Trophoblast cell (in vitro differentiated cells and primary cell): Measurements from ENCODE around the gene BRD7.
A peak's percentile ranks its signal among the peaks of the same experiment; 100 is the strongest.
"Not testable (repeated sequence)": the region's sequence is repeated elsewhere in the genome, so short reads cannot be mapped to it uniquely, and the experiment has no call there.

Source experiments
- DNase-seq, 2 donors: peaks; one replicate each; pipeline ENCODE4 v3.0.0-alpha.2; 2016
- H2AFZ ChIP-seq: 2 replicates; pipeline ENCODE4 v1.6.1; 2013; ENCODE audit warnings: low read length, moderate library complexity, mild to moderate bottlenecking; ENCODE audit not compliant: insufficient read depth, poor library complexity
- H2AK5ac ChIP-seq: 2 replicates; pipeline ENCODE4 v1.6.1; 2013; ENCODE audit warnings: mild to moderate bottlenecking, low read length
- H2BK120ac ChIP-seq: 2 replicates; pipeline ENCODE4 v1.6.1; 2013; ENCODE audit warnings: low read length, mild to moderate bottlenecking, moderate library complexity; ENCODE audit not compliant: insufficient read depth, poor library complexity
- H2BK12ac ChIP-seq: 2 replicates; pipeline ENCODE4 v1.6.1; 2013; ENCODE audit warnings: mild to moderate bottlenecking, low read length, moderate library complexity
- H2BK5ac ChIP-seq: 2 replicates; pipeline ENCODE4 v1.6.1; 2013; ENCODE audit warnings: low read length, low read depth, moderate library complexity, mild to moderate bottlenecking; ENCODE audit not compliant: poor library complexity
- H3K14ac ChIP-seq: 2 replicates; pipeline ENCODE4 v1.6.1; 2013; ENCODE audit warnings: mild to moderate bottlenecking, low read length
- H3K18ac ChIP-seq: 2 replicates; pipeline ENCODE4 v1.6.1; 2013; ENCODE audit warnings: mild to moderate bottlenecking, low read length
- H3K23ac ChIP-seq: 2 replicates; pipeline ENCODE4 v1.6.1; 2013; ENCODE audit warnings: low read length
- H3K27ac ChIP-seq: 2 replicates; pipeline ENCODE4 v1.5.1; 2013; ENCODE audit warnings: low read depth, mild to moderate bottlenecking, inconsistent platforms, low read length, moderate library complexity
- H3K27me3 ChIP-seq: 2 replicates; pipeline ENCODE4 v1.6.1; 2013; ENCODE audit warnings: inconsistent platforms, mild to moderate bottlenecking, low read length, moderate library complexity; ENCODE audit not compliant: insufficient read depth
- H3K36me3 ChIP-seq, 2 experiments: 1 replicate in 1 of 2; 2 replicates in 1 of 2; pipeline ENCODE4 v1.6.1; 2013; ENCODE audit warnings: low read length in 2 of 2, mild to moderate bottlenecking in 2 of 2, moderate library complexity in 1 of 2; ENCODE audit not compliant: insufficient read depth in 2 of 2, control insufficient read depth in 1 of 2
- H3K4ac ChIP-seq: 2 replicates; pipeline ENCODE4 v1.6.1; 2013; ENCODE audit warnings: low read depth, mild to moderate bottlenecking, low read length, moderate library complexity
- H3K4me1 ChIP-seq, 2 experiments: 1 replicate in 1 of 2; 2 replicates in 1 of 2; pipeline ENCODE4 v1.6.1; 2013; ENCODE audit warnings: low read length in 2 of 2, mild to moderate bottlenecking in 2 of 2, moderate library complexity in 1 of 2; ENCODE audit not compliant: insufficient read depth in 2 of 2, control insufficient read depth in 1 of 2
- H3K4me2 ChIP-seq: 2 replicates; pipeline ENCODE4 v1.6.1; 2013; ENCODE audit warnings: inconsistent platforms, mild to moderate bottlenecking, low read length, moderate library complexity
- H3K4me3 ChIP-seq: 2 replicates; pipeline ENCODE4 v1.5.1; 2013; ENCODE audit warnings: mild to moderate bottlenecking, low read depth, low read length, inconsistent platforms
- H3K79me1 ChIP-seq: one replicate; pipeline ENCODE4 v1.6.1; 2013; ENCODE audit warnings: low read length
- H3K79me2 ChIP-seq: 2 replicates; pipeline ENCODE4 v1.6.1; 2013; ENCODE audit warnings: low read length, mild to moderate bottlenecking; ENCODE audit not compliant: control insufficient read depth, insufficient read depth, poor library complexity
- H3K9ac ChIP-seq: 2 replicates; pipeline ENCODE4 v1.6.1; 2013; ENCODE audit warnings: mild to moderate bottlenecking, low read length
- H3K9me3 ChIP-seq: 2 replicates; pipeline ENCODE4 v1.6.1; 2013; ENCODE audit warnings: low read depth, mild to moderate bottlenecking, control low read depth, inconsistent platforms, low read length; ENCODE audit not compliant: insufficient read depth
- H4K12ac ChIP-seq: 2 replicates; pipeline ENCODE4 v1.6.1; 2013; ENCODE audit warnings: low read depth, mild to moderate bottlenecking, low read length, moderate library complexity
- H4K8ac ChIP-seq: 2 replicates; pipeline ENCODE4 v1.6.1; 2013; ENCODE audit warnings: low read depth, mild to moderate bottlenecking, low read length, moderate library complexity
- H4K91ac ChIP-seq: one replicate; pipeline ENCODE4 v1.6.1; 2013; ENCODE audit warnings: low read depth, mild to moderate bottlenecking, low read length, moderate library complexity
- WGBS: extraction: QIAGEN DNeasy Blood & Tissue Kit; methylation state at CpG from one replicate; pipeline ENCODE4 v1.1.7; 2013; ENCODE audit warnings: missing lambda C conversion rate; ENCODE audit not compliant: insufficient read length, insufficient coverage; ENCODE audit errors: extremely low coverage; 5-methylcytosine and 5-hydroxymethylcytosine counted together

Gene BRD7

DNA sequence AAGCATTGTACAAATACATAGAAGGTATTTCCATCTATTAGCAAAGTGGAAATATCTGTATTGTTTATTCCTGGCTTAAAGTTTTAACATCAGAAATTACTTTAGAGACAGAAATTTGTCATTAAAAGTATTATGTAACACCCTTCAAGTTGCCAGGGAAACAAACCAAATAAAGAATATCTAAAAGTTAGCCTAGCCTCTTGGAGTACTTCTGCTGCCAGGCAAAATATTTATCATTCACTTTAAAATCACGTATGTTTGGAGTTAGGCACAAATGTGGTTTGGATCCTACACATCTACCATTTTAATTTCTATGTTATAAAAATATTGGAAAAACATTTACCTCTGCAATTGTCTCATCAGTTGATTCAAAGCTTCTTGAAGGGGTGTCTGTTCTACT lies 14.7 kb downstream of the BRD7 start:
- Histone ChIP-seq H3K9ac (no peak overlapping the region), H3K27ac (no peak overlapping the region), H4K8ac (no peak overlapping the region), H3K4me3 (no peak overlapping the region), H3K23ac (no peak overlapping the region), H3K9me3 (no peaks in the 10 kb centered on the region), H3K79me2 (no peaks in the 10 kb centered on the region), H3K4ac (no peak overlapping the region), H2BK12ac (no peak overlapping the region), H2AFZ (no peak overlapping the region), H3K4me1 (no peaks in the 10 kb centered on the region), H3K18ac (no peak overlapping the region), H3K14ac (no peak overlapping the region), H3K36me3 (peaks cover 9 to 12% of the 10 kb centered on the region in 2 experiments), H3K27me3 (no peaks in the 10 kb centered on the region), H3K79me1 (no peaks in the 10 kb centered on the region), H4K12ac (no peak overlapping the region), H3K4me2 (no peak overlapping the region), H2BK120ac (no peak overlapping the region), H2BK5ac (no peak overlapping the region), H2AK5ac (no peak overlapping the region), H4K91ac (no peak overlapping the region)
- WGBS, result no CpG with 5 or more reads among the region's 1 CpG
- DNase-seq, result peak in 1 of 2 donors; percentile 41

DNA sequence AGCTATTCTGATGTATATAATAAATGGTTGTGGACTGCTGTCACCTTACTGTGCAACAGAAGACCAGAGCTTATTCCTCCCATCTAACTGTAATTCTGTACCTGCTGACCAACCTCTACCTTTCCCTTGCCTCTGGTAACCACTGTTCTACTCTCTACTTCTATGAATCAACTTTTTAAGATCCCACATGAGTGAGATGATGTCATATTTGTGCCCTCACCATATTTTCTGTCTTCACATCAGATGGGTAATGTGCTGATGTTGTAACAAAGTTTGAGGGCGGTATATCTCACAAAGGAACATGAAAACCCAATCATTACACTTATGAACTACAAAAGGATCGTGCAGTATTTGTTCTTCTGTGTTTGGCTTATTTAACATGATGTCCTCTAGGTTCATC lies 16.8 kb downstream of the BRD7 start:
- no CpG with 5 or more reads among the region's 2 CpGs for WGBS
- Histone ChIP-seq H4K8ac (no peak overlapping the region), H2BK5ac (no peak overlapping the region), H3K4me3 (no peak overlapping the region), H2BK12ac (no peak overlapping the region), H3K14ac (no peak overlapping the region), H2AK5ac (no peak overlapping the region), H3K4me1 (no peaks in the 10 kb centered on the region), H3K27me3 (no peaks in the 10 kb centered on the region), H3K23ac (no peak overlapping the region), H3K9ac (no peak overlapping the region), H3K18ac (no peak overlapping the region), H4K12ac (no peak overlapping the region), H3K79me1 (no peaks in the 10 kb centered on the region), H3K27ac (no peak overlapping the region), H3K9me3 (no peaks in the 10 kb centered on the region), H3K79me2 (no peaks in the 10 kb centered on the region), H2BK120ac (no peak overlapping the region), H3K4me2 (no peak overlapping the region), H2AFZ (no peak overlapping the region), H3K4ac (no peak overlapping the region), H3K36me3 (peaks cover 3 to 8% of the 10 kb centered on the region in 2 experiments), H4K91ac (no peak overlapping the region)
- DNase-seq, result no peak

DNA sequence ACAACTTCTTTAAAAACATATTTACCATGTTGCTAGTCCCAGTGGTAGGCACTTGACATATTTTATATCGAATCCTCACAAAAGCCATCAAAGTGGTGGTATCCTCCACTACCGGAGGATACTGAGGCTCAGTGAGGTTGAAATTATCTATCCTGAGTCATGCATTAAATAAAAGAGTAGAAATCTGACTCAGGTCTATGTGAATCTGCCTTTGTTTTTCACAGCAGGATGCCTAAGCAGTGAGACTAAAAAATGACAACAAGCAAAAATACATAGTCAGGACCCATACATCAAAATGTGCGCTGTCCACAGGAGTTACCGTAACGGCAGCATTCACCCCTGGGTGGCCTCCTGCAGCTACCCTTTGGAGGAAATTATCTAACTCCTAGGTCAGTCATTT lies 17.7 kb downstream of the BRD7 start:
- H3K14ac ChIP-seq, result no peak overlapping the region
- no peak overlapping the region for H3K4me3 ChIP-seq
- H3K27me3 ChIP-seq, result no peaks in the 10 kb centered on the region
- no peaks in the 10 kb centered on the region for H3K9me3 ChIP-seq
- H3K4ac ChIP-seq, result no peak overlapping the region
- H3K23ac ChIP-seq, result no peak overlapping the region
- H3K4me1 ChIP-seq, result no peaks in the 10 kb centered on the region
- H2BK12ac ChIP-seq, result no peak overlapping the region
- no peak overlapping the region for H4K12ac ChIP-seq
- no peak overlapping the region for H3K27ac ChIP-seq
- H2BK5ac ChIP-seq, result no peak overlapping the region
- H4K91ac ChIP-seq, result no peak overlapping the region
- no peak overlapping the region for H3K9ac ChIP-seq
- no peaks in the 10 kb centered on the region for H3K79me1 ChIP-seq
- H3K4me2 ChIP-seq, result no peak overlapping the region
- no peak for DNase-seq
- H3K18ac ChIP-seq, result no peak overlapping the region
- H3K36me3 ChIP-seq, result peaks cover 3 to 8% of the 10 kb centered on the region in 2 experiments
- H2AFZ ChIP-seq, result no peak overlapping the region
- no peak overlapping the region for H2AK5ac ChIP-seq
- H3K79me2 ChIP-seq, result no peaks in the 10 kb centered on the region
- H2BK120ac ChIP-seq, result no peak overlapping the region
- WGBS, result no CpG with 5 or more reads among the region's 5 CpGs
- H4K8ac ChIP-seq, result no peak overlapping the region

DNA sequence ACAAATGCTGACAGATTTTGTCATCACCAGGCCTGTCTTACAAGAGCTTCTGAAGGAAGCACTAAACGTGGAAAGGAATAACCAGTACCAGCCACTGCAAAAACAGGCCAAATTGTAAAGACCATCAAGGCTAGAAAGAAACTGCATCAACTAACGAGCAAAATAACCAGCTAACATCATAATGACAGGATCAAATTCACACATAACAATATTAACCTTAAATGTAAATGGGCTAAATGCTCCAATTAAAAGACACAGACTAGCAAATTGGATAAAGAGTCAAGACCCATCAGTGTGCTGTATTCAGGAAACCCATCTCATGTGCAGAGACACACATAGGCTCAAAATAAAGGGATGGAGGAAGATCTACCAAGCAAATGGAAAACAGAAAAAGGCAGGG lies 23.6 kb downstream of the BRD7 start:
- not testable (repeated sequence) for H4K91ac ChIP-seq, H3K4me1 ChIP-seq, H2AFZ ChIP-seq, H3K9me3 ChIP-seq, DNase-seq, H3K79me1 ChIP-seq, H2BK12ac ChIP-seq, H3K27ac ChIP-seq, H3K4ac ChIP-seq, H3K4me3 ChIP-seq, H3K14ac ChIP-seq, H4K12ac ChIP-seq, H2AK5ac ChIP-seq, H3K4me2 ChIP-seq, H3K27me3 ChIP-seq, H3K23ac ChIP-seq, H2BK120ac ChIP-seq, H4K8ac ChIP-seq, H2BK5ac ChIP-seq, H3K9ac ChIP-seq, H3K18ac ChIP-seq, H3K79me2 ChIP-seq
- no CpG with 5 or more reads among the region's 2 CpGs for WGBS
- H3K36me3 ChIP-seq, result peaks cover 11 to 16% of the 10 kb centered on the region in 2 experiments
